SK-N-MC (cell line): ENCODE measurements around the gene CAMTA2.

ENCODE experiments used
- EZH2 ChIP-seq: fragments of 200-600 bp; sonication (generic); IDR thresholded peaks from one replicate; pipeline ENCODE4 v1.6.1; 2017; ENCODE audit warnings: antibody characterized with exemption
- POLR2AphosphoS5 ChIP-seq: IDR thresholded peaks from 2 replicates; pipeline ENCODE4 v1.6.1; 2012; ENCODE audit warnings: mild to moderate bottlenecking, low read depth, low read length, borderline replicate concordance

DNA sequence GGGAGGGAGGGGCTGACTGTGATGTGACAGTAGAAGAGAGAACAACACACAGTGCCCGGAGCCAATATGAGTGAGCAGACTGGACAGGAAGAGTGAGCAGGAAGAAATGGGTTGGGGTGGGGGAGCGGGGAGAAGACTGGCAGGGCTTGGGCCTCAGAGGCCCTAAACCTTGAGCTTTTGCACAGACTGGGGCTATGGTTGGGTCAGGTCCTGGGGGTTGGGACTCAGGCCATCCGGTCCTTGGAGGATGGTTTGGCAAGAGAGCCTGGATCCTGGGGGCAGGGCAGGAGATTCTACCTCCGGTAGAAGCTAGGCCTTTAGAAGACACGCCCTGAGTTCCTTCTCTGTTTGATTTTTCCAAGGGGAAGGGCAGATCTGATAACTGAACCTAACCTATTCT, 1.1 kb downstream of the CAMTA2 start:
- no peak for TF ChIP-seq POLR2AphosphoS5
- no peak for TF ChIP-seq EZH2
